GM12878 (cell line): ENCODE data around the gene DACT3. TPM values are rescaled to one million over a fixed set of nuclear protein-coding genes. Genes with fewer than 3 reads are reported as not detected.

Source experiments
- ASH2L ChIP-seq: fragments of 300-600, 200-600 bp; sonication (generic); IDR thresholded peaks from 2 replicates; pipeline ENCODE4 v1.6.1; 2017; ENCODE audit warnings: low read depth, mild to moderate bottlenecking, borderline replicate concordance
- HCFC1 ChIP-seq: fragments of 150-350 bp; IDR thresholded peaks from 2 replicates; pipeline ENCODE4 v1.6.1; 2014; ENCODE audit warnings: low read length
- IKZF1 ChIP-seq: fragments of 450-650 bp; conservative IDR thresholded peaks from 2 replicates; pipeline ENCODE4 v1.6.1; 2017; ENCODE audit warnings: antibody characterized with exemption, mild to moderate bottlenecking
- TCF12 ChIP-seq: IDR thresholded peaks from 2 replicates; pipeline ENCODE4 v1.6.1; 2011; ENCODE audit warnings: low read depth, mild to moderate bottlenecking, low read length
- polyA plus RNA-seq, 11 experiments: library from polyadenylated mRNA; depleted of rRNA in 4 of 11; unstranded in 6 of 11; stranded (reverse) in 5 of 11; fragments of >200 nt; fragmentation: Nextera tagmentation in 4 of 11; fragmentation: Illumina TruSeq in 1 of 11; extraction: Ambion mirVana in 4 of 11; extraction: Trizol in 1 of 11; gene quantifications; 1 replicate in 1 of 11; 2 replicates in 10 of 11; pipeline versions ENCODE4 v1.2.1 to v1.2.3, GENCODE V29; 2011 to 2016; ENCODE audit warnings: inconsistent platforms in 2 of 11, missing spikeins in 2 of 11, low read depth in 1 of 11
- total RNA-seq, 4 experiments: library from RNA; depleted of rRNA in 3 of 4; stranded (reverse); fragments of >200 nt in 3 of 4; fragmentation: Illumina TruSeq in 1 of 4; extraction: Trizol in 1 of 4; gene quantifications; 2 replicates each; pipeline versions ENCODE4 v1.2.1 to v1.2.3, GENCODE V29; 2013 to 2021
- TF ChIP-seq, protein P1 (sequence below): fragments of 450-650 bp; IDR thresholded peaks from 2 replicates; pipeline ENCODE4 v1.6.1; 2017; ENCODE audit warnings: mild to moderate bottlenecking, moderate library complexity
- TF ChIP-seq, protein P2 (sequence below): fragments of 450-650 bp; IDR thresholded peaks from 2 replicates; pipeline ENCODE4 v1.6.1; 2014; ENCODE audit warnings: mild to moderate bottlenecking

The DACT3 gene
- total and polyA plus RNA-seq, 10 of the 15 experiments (the other 5 are each of a cell fraction or from before 2014, with no cell fraction given): 0.05 to 2.5 (median 0.35) TPM; not detected in 1

DNA sequence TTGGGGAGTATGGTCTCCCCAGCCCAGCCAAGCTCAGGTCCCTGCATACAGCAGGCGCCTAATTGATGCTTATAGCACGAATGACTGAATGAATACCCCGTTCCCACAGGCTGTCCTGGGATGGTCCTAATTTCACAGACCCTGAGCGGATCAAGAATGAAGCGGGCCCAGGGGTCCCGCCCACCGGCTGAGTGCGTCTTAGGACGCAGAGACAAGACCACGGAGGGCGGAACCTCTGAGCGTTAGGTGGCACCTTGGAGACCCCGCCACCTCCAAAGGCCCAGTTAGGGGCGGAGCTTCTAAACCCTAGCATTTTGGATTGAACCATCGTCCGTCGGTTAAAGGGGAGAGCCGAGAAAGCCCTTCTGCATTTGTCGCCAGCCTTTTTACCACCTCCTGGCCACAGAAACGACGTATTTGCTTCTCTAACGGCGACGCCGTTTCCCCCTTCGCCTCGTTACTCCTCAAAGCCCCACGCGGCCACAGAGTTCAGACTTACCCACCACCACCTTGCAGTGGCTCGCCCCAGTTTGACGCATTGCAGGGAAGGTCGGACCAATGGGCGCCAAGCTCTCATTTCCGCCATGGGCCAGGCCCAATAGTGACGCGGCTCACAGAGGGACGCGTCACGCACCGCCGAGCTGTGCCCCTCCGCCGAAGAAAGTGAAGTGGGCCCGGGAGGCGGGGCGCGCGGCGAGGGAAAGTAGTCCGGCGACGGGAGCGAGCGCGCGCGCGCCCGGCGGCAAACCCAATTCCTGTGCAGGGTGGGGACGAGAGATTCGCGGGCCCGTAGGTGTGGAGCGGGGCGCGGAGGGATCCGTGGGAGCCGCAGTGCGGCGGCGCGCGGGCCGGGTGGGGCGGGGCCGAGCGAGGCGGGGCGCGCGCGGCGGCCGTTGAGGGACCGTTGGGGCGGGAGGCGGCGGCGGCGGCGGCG, 60.3 kb downstream of the DACT3 start (continued):
- TF ChIP-seq, protein P1, sequence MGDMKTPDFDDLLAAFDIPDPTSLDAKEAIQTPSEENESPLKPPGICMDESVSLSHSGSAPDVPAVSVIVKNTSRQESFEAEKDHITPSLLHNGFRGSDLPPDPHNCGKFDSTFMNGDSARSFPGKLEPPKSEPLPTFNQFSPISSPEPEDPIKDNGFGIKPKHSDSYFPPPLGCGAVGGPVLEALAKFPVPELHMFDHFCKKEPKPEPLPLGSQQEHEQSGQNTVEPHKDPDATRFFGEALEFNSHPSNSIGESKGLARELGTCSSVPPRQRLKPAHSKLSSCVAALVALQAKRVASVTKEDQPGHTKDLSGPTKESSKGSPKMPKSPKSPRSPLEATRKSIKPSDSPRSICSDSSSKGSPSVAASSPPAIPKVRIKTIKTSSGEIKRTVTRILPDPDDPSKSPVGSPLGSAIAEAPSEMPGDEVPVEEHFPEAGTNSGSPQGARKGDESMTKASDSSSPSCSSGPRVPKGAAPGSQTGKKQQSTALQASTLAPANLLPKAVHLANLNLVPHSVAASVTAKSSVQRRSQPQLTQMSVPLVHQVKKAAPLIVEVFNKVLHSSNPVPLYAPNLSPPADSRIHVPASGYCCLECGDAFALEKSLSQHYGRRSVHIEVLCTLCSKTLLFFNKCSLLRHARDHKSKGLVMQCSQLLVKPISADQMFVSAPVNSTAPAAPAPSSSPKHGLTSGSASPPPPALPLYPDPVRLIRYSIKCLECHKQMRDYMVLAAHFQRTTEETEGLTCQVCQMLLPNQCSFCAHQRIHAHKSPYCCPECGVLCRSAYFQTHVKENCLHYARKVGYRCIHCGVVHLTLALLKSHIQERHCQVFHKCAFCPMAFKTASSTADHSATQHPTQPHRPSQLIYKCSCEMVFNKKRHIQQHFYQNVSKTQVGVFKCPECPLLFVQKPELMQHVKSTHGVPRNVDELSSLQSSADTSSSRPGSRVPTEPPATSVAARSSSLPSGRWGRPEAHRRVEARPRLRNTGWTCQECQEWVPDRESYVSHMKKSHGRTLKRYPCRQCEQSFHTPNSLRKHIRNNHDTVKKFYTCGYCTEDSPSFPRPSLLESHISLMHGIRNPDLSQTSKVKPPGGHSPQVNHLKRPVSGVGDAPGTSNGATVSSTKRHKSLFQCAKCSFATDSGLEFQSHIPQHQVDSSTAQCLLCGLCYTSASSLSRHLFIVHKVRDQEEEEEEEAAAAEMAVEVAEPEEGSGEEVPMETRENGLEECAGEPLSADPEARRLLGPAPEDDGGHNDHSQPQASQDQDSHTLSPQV: no peak
- TF ChIP-seq, protein P2, sequence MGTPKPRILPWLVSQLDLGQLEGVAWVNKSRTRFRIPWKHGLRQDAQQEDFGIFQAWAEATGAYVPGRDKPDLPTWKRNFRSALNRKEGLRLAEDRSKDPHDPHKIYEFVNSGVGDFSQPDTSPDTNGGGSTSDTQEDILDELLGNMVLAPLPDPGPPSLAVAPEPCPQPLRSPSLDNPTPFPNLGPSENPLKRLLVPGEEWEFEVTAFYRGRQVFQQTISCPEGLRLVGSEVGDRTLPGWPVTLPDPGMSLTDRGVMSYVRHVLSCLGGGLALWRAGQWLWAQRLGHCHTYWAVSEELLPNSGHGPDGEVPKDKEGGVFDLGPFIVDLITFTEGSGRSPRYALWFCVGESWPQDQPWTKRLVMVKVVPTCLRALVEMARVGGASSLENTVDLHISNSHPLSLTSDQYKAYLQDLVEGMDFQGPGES: peak; percentile 77; the same call in 1 of the 2 replicates
- no peak for TF ChIP-seq ASH2L
- peak; percentile 41 for TF ChIP-seq HCFC1
- TF ChIP-seq IKZF1: peak; percentile 84
- TF ChIP-seq TCF12: no peak
